Activated T-helper 1 cell treated with anti-CD3 and anti-CD28 coated beads, Interleukin-2, amount 50 U/mL, for 16 hours (primary cell): ENCODE results near the gene KCNAB1.

Source experiments
- DNase-seq, 2 donors: peaks; one replicate each; pipeline ENCODE4 v3.0.0-alpha.2; 2020; ENCODE audit warnings: low read depth in 1 of 2, low spot score in 1 of 2

KCNAB1 gene

GRCh38 chr3:156397534-156397933, 277.2 kb downstream of the KCNAB1 start:
- DNase-seq, result no peak

- no peak for DNase-seq
Observed at GRCh38 chr3:156400062-156400461, 279.7 kb downstream of the KCNAB1 start.

GRCh38 chr3:156400735-156401134, 280.4 kb downstream of the KCNAB1 start:
- DNase-seq, result no peak

- no peak for DNase-seq
Observed at GRCh38 chr3:156404217-156404616, 283.8 kb downstream of the KCNAB1 start.

- DNase-seq, result no peak
Observed at GRCh38 chr3:156406393-156406792, 286.0 kb downstream of the KCNAB1 start.

- DNase-seq, result no peak
Observed at GRCh38 chr3:156407617-156408225, 287.3 kb downstream of the KCNAB1 start.

- no peak for DNase-seq
Observed at GRCh38 chr3:156409694-156410093, 289.3 kb downstream of the KCNAB1 start.

GRCh38 chr3:156412600-156412999, 292.2 kb downstream of the KCNAB1 start:
- no peak for DNase-seq

GRCh38 chr3:156413293-156413892, 293.0 kb downstream of the KCNAB1 start:
- no peak for DNase-seq

- DNase-seq, result no peak
Observed at GRCh38 chr3:156416846-156417558, 296.6 kb downstream of the KCNAB1 start.

- no peak for DNase-seq
Observed at GRCh38 chr3:156417559-156418132, 297.3 kb downstream of the KCNAB1 start.

GRCh38 chr3:156418428-156418827, 298.1 kb downstream of the KCNAB1 start:
- no peak for DNase-seq

- no peak for DNase-seq
Observed at GRCh38 chr3:156421534-156421933, 301.2 kb downstream of the KCNAB1 start.

- DNase-seq, result no peak
Observed at GRCh38 chr3:156424758-156425157, 304.4 kb downstream of the KCNAB1 start.

- no peak for DNase-seq
Observed at GRCh38 chr3:156425651-156426050, 305.3 kb downstream of the KCNAB1 start.

- DNase-seq, result no peak
Observed at GRCh38 chr3:156429125-156429524, 308.7 kb downstream of the KCNAB1 start.

- no peak for DNase-seq
Observed at GRCh38 chr3:156431334-156432124, 311.2 kb downstream of the KCNAB1 start.

- DNase-seq, result no peak
Observed at GRCh38 chr3:156432563-156432962, 312.2 kb downstream of the KCNAB1 start.

- DNase-seq, result no peak
Observed at GRCh38 chr3:156433138-156433537, 312.8 kb downstream of the KCNAB1 start.

- no peak for DNase-seq
Observed at GRCh38 chr3:156433910-156434309, 313.5 kb downstream of the KCNAB1 start.

GRCh38 chr3:156434921-156435320, 314.5 kb downstream of the KCNAB1 start:
- DNase-seq, result no peak
